HG03457 (cell line): ENCODE results near the gene FOXO6.

ENCODE experiments used
- ATAC-seq: cut with Tn5 transposase; IDR thresholded peaks from one replicate; pipeline ENCODE4 v1.9.1; 2021; ENCODE audit warnings: moderate number of reproducible peaks; ENCODE audit not compliant: unreplicated experiment

The FOXO6 gene

GRCh38 chr1:41364442-41365319, 3.4 kb downstream of the FOXO6 start:
- no peak for ATAC-seq

- ATAC-seq: no peak
Measured at GRCh38 chr1:41365320-41365633, 4.0 kb downstream of the FOXO6 start.

- ATAC-seq: no peak
Measured at GRCh38 chr1:41365772-41366454, 4.7 kb downstream of the FOXO6 start.

- no peak for ATAC-seq
Measured at GRCh38 chr1:41366455-41367287, 5.4 kb downstream of the FOXO6 start.

- no peak for ATAC-seq
Measured at GRCh38 chr1:41367288-41367642, 6.0 kb downstream of the FOXO6 start.

GRCh38 chr1:41368366-41368765, 7.1 kb downstream of the FOXO6 start:
- ATAC-seq: no peak

GRCh38 chr1:41368801-41369200, 7.6 kb downstream of the FOXO6 start:
- ATAC-seq: no peak

- no peak for ATAC-seq
Measured at GRCh38 chr1:41369531-41369930, 8.3 kb downstream of the FOXO6 start.

GRCh38 chr1:41370225-41370624, 9.0 kb downstream of the FOXO6 start:
- ATAC-seq: no peak

- ATAC-seq: no peak
Measured at GRCh38 chr1:41370756-41371420, 9.7 kb downstream of the FOXO6 start.

GRCh38 chr1:41371630-41372599, 10.7 kb downstream of the FOXO6 start:
- ATAC-seq: no peak

- ATAC-seq: no peak
Measured at GRCh38 chr1:41372600-41372993, 11.4 kb downstream of the FOXO6 start.

GRCh38 chr1:41373373-41373772, 12.1 kb downstream of the FOXO6 start:
- ATAC-seq: no peak

GRCh38 chr1:41374711-41375110, 13.5 kb downstream of the FOXO6 start:
- ATAC-seq: no peak

GRCh38 chr1:41377397-41377796, 16.2 kb downstream of the FOXO6 start:
- no peak for ATAC-seq

GRCh38 chr1:41378222-41378621, 17.0 kb downstream of the FOXO6 start:
- no peak for ATAC-seq

- ATAC-seq: no peak
Measured at GRCh38 chr1:41378999-41379737, 17.9 kb downstream of the FOXO6 start.

- no peak for ATAC-seq
Measured at GRCh38 chr1:41379738-41380130, 18.5 kb downstream of the FOXO6 start.

GRCh38 chr1:41380195-41380594, 19.0 kb downstream of the FOXO6 start:
- ATAC-seq: no peak
